Testis (tissue), 2 donors: ENCODE results near the gene PGP.

Source experiments
- POLR2A ChIP-seq: fragments of 450-650 bp; IDR thresholded peaks from one replicate; pipeline ENCODE4 v1.6.1; 2017; ENCODE audit warnings: antibody characterized with exemption, mild to moderate bottlenecking, moderate library complexity
- TF ChIP-seq, protein P1 (sequence below), 3 experiments: fragments of 450-650 bp in 2 of 3; fragments of 200-600 bp in 1 of 3; sonication (generic) in 1 of 3; IDR thresholded peaks; one replicate each; pipeline ENCODE4 v1.5.1; 2016 to 2019; ENCODE audit warnings: antibody characterized with exemption in 3 of 3, mild to moderate bottlenecking in 2 of 3, moderate library complexity in 1 of 3

DNA sequence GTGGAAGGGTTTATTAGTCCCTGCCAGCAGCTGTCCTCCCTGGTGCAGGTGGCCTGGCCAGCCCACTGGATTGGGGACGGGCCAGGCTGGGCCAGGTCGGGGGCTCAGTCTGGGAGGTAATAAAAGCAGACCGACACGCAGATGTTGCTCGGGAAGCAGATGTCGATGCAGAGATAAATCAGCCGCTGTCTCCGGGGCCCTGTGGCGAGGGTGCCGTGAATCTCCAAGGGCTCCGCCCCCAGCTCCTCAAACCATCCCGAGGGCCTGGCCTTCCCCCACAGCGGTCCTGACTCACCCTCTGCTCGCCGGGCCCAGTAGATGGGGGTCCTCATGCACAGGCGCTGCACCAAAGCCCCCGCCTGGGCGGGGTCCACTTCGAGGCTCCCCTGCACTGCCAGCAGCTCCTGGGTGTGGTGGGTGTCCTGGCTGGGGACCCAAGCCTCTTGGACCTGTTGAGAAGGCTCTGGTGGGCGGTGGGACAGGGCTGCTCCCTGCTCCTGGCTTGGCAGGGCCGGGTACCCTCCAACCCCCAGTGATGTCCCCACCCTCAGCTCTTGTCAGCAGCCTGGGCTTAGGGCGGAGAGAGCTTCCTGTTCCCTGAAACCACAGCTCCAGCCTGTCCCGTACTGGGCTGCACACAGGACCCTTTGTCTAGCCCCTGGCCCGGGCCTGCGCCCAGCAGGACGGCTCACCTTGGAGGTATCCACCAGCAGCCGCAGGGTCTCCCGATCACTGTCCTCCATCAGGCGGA is 5.2 kb downstream of the PGP start:
- TF ChIP-seq, protein P1, sequence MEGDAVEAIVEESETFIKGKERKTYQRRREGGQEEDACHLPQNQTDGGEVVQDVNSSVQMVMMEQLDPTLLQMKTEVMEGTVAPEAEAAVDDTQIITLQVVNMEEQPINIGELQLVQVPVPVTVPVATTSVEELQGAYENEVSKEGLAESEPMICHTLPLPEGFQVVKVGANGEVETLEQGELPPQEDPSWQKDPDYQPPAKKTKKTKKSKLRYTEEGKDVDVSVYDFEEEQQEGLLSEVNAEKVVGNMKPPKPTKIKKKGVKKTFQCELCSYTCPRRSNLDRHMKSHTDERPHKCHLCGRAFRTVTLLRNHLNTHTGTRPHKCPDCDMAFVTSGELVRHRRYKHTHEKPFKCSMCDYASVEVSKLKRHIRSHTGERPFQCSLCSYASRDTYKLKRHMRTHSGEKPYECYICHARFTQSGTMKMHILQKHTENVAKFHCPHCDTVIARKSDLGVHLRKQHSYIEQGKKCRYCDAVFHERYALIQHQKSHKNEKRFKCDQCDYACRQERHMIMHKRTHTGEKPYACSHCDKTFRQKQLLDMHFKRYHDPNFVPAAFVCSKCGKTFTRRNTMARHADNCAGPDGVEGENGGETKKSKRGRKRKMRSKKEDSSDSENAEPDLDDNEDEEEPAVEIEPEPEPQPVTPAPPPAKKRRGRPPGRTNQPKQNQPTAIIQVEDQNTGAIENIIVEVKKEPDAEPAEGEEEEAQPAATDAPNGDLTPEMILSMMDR (IDR thresholded peaks at IDR 0.05), result no peak
- TF ChIP-seq POLR2A, result no peak
